Measurements from ENCODE around the gene DOK6. TPM values are rescaled to one million over a fixed set of nuclear protein-coding genes. Genes with fewer than 3 reads are reported as not detected.

The DOK6 gene
- total RNA-seq, 5 donors from 2014 or later (not counting 1 experiment from before 2014, with no cell fraction given) = 0.03 TPM; not detected in 4

DNA sequence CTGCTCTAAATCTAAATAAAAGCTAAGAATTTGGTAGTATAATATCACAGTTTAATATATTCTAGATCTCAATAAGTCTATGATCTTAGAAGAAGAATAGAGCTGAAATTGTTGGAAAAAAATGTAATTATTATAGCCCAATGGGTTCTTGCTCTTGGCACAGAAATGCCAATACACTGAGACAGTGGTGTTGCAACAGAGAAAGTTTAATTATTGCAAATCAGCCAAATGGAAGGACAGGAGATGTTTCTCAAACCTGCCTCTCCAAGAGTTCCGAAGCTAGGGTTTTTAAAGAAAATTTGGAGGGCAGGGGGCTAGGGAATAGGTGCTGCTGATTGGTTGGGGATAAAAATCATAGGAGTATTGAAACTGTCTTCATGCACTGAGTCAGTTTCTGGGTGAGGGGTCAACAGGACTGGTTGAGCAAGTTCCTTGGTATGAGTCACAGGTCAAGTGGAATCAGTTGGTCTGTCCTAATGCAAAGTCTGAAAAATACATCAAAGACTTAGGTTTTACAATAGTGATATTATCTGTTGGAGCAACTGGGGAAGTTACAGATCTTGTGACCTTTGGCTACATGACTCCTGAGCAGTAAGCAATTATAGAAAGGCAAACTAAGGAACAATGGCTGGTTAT lies 318.3 kb downstream of the DOK6 start:
- WGBS (ENCODE audit: insufficient coverage) = 100% methylated on average over 1 of the region's 1 CpG
- no peak for DNase-seq
- no peaks in the 10 kb centered on the region for H3K36me3 ChIP-seq (ENCODE audit: control insufficient read depth in 2 of 2, extremely low read depth in 1 of 2, insufficient read depth in 1 of 2, low read length in 1 of 2)
- no peak overlapping the region for H3K4me3 Mint-ChIP-seq
- H3K9me3 ChIP-seq = peaks cover 7% of the 10 kb centered on the region
- CTCF ChIA-PET = interaction anchor here in 1 of 2 donors (0.5 kb wide), 1 partner anchor 374 kb away, joined by 3 read pairs; no protein-coding TSS in a partner anchor
- peaks cover 8% of the 10 kb centered on the region for H3K36me3 Mint-ChIP-seq
- H3K27me3 Mint-ChIP-seq = no peaks in the 10 kb centered on the region
- POLR2A ChIA-PET = no interaction called here
- H3K4me1 Mint-ChIP-seq = peaks cover 0 to 4% (median 3%) of the 10 kb centered on the region in 3 donors
- H3K9me3 Mint-ChIP-seq = peaks cover 8 to 18% (median 17%) of the 10 kb centered on the region in 3 donors
- H3K4me3 ChIP-seq (ENCODE audit: control insufficient read depth in 1 of 2, extremely low read depth in 1 of 2, low read length in 1 of 2) = no peak overlapping the region
- H3K4me1 ChIP-seq (ENCODE audit: control insufficient read depth in 1 of 2, extremely low read depth in 1 of 2, insufficient read depth in 2 of 2, low read length in 2 of 2) = no peaks in the 10 kb centered on the region
- H3K27ac ChIP-seq (ENCODE audit: low read length) = no peak overlapping the region
- H3K27ac Mint-ChIP-seq = no peak overlapping the region
- H3K27me3 ChIP-seq (replicated peaks in 1 of 2; ENCODE audit: control insufficient read depth in 2 of 2, extremely low read depth in 1 of 2, insufficient read depth in 2 of 2, low read length in 1 of 2) = no peaks in the 10 kb centered on the region
- no peak for ATAC-seq (replicated peaks in 1 of 4)

- Mint-ChIP-seq H3K4me1 (peaks cover 0 to 4% (median 3%) of the 10 kb centered on the region in 3 donors), H3K27ac (no peak overlapping the region), H3K27me3 (no peaks in the 10 kb centered on the region), H3K36me3 (peaks cover 10% of the 10 kb centered on the region), H3K9me3 (peaks cover 8 to 18% (median 17%) of the 10 kb centered on the region in 3 donors), H3K4me3 (no peak overlapping the region)
- no peak overlapping the region for H3K27ac ChIP-seq (ENCODE audit: low read length)
- no peaks in the 10 kb centered on the region for H3K36me3 ChIP-seq (ENCODE audit: control insufficient read depth in 2 of 2, extremely low read depth in 1 of 2, insufficient read depth in 1 of 2, low read length in 1 of 2)
- POLR2A ChIA-PET = no interaction called here
- H3K4me1 ChIP-seq (ENCODE audit: control insufficient read depth in 1 of 2, extremely low read depth in 1 of 2, insufficient read depth in 2 of 2, low read length in 2 of 2) = no peaks in the 10 kb centered on the region
- H3K9me3 ChIP-seq = peaks cover 7% of the 10 kb centered on the region
- no peaks in the 10 kb centered on the region for H3K27me3 ChIP-seq (replicated peaks in 1 of 2; ENCODE audit: control insufficient read depth in 2 of 2, extremely low read depth in 1 of 2, insufficient read depth in 2 of 2, low read length in 1 of 2)
- no peak overlapping the region for H3K4me3 ChIP-seq (ENCODE audit: control insufficient read depth in 1 of 2, extremely low read depth in 1 of 2, low read length in 1 of 2)
- WGBS (ENCODE audit: insufficient coverage) = no CpG with 5 or more reads among the region's 4 CpGs
- CTCF ChIA-PET = no interaction called here
- ATAC-seq (replicated peaks in 1 of 4) (no peak), DNase-seq (no peak)
These were observed 319.7 kb downstream of the DOK6 start for GRCh38 chr18:69720422-69720821.

DNA sequence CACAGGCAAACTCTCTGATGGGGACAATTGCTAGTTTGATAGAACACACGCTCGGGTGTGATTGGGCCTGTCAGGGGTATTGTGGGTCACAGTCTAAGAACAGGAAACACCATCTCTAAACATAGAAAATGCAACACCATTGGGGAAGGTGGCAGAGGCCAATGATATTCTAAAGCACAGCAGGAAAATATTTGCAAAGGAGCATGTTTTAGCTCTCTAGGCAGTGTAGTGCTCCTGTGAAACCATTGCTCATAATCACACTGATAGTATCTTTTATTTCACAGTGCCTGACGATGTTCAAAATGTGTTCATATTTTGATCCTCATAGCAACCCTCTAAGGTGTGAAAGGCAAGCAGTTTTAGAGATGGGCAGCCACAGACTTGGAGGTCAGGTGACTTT lies 322.7 kb downstream of the DOK6 start:
- Histone ChIP-seq H3K27ac (ENCODE audit: low read length) (no peak overlapping the region), H3K4me3 (ENCODE audit: control insufficient read depth in 1 of 2, extremely low read depth in 1 of 2, low read length in 1 of 2) (no peak overlapping the region), H3K9me3 (peaks cover 3% of the 10 kb centered on the region), H3K4me1 (ENCODE audit: control insufficient read depth in 1 of 2, extremely low read depth in 1 of 2, insufficient read depth in 2 of 2, low read length in 2 of 2) (no peaks in the 10 kb centered on the region), H3K36me3 (ENCODE audit: control insufficient read depth in 2 of 2, extremely low read depth in 1 of 2, insufficient read depth in 1 of 2, low read length in 1 of 2) (no peaks in the 10 kb centered on the region), H3K27me3 (replicated peaks in 1 of 2; ENCODE audit: control insufficient read depth in 2 of 2, extremely low read depth in 1 of 2, insufficient read depth in 2 of 2, low read length in 1 of 2) (no peaks in the 10 kb centered on the region)
- H3K27me3 Mint-ChIP-seq = no peaks in the 10 kb centered on the region
- no peak for DNase-seq
- peaks cover 0 to 13% (median 9%) of the 10 kb centered on the region in 3 donors for H3K9me3 Mint-ChIP-seq
- H3K27ac Mint-ChIP-seq = no peak overlapping the region
- ATAC-seq (replicated peaks in 1 of 4) = no peak
- ChIA-PET CTCF (no interaction called here), POLR2A (no interaction called here)
- peaks cover 29% of the 10 kb centered on the region for H3K36me3 Mint-ChIP-seq
- peaks cover 0 to 4% (median 3%) of the 10 kb centered on the region in 3 donors for H3K4me1 Mint-ChIP-seq
- no peak overlapping the region for H3K4me3 Mint-ChIP-seq
- WGBS (ENCODE audit: insufficient coverage) = no CpG with 5 or more reads among the region's 3 CpGs

GRCh38 chr18:69725009-69725408 lies 324.3 kb downstream of the DOK6 start:
- WGBS (ENCODE audit: insufficient coverage) = 100% methylated on average over 6 of the region's 8 CpGs
- Histone ChIP-seq H3K9me3 (no peaks in the 10 kb centered on the region), H3K4me1 (ENCODE audit: control insufficient read depth in 1 of 2, extremely low read depth in 1 of 2, insufficient read depth in 2 of 2, low read length in 2 of 2) (no peaks in the 10 kb centered on the region), H3K27ac (ENCODE audit: low read length) (no peak overlapping the region), H3K36me3 (ENCODE audit: control insufficient read depth in 2 of 2, extremely low read depth in 1 of 2, insufficient read depth in 1 of 2, low read length in 1 of 2) (no peaks in the 10 kb centered on the region), H3K27me3 (replicated peaks in 1 of 2; ENCODE audit: control insufficient read depth in 2 of 2, extremely low read depth in 1 of 2, insufficient read depth in 2 of 2, low read length in 1 of 2) (no peaks in the 10 kb centered on the region), H3K4me3 (ENCODE audit: control insufficient read depth in 1 of 2, extremely low read depth in 1 of 2, low read length in 1 of 2) (no peak overlapping the region)
- no peak for ATAC-seq (replicated peaks in 1 of 4)
- H3K4me3 Mint-ChIP-seq = no peak overlapping the region
- H3K36me3 Mint-ChIP-seq = peaks cover 28% of the 10 kb centered on the region
- ChIA-PET POLR2A (no interaction called here), CTCF (no interaction called here)
- H3K27ac Mint-ChIP-seq = no peak overlapping the region
- peaks cover 0 to 4% (median 3%) of the 10 kb centered on the region in 3 donors for H3K4me1 Mint-ChIP-seq
- peaks cover 0 to 3% (median 0%) of the 10 kb centered on the region in 3 donors for H3K9me3 Mint-ChIP-seq
- no peaks in the 10 kb centered on the region for H3K27me3 Mint-ChIP-seq
- DNase-seq = no peak

DNA sequence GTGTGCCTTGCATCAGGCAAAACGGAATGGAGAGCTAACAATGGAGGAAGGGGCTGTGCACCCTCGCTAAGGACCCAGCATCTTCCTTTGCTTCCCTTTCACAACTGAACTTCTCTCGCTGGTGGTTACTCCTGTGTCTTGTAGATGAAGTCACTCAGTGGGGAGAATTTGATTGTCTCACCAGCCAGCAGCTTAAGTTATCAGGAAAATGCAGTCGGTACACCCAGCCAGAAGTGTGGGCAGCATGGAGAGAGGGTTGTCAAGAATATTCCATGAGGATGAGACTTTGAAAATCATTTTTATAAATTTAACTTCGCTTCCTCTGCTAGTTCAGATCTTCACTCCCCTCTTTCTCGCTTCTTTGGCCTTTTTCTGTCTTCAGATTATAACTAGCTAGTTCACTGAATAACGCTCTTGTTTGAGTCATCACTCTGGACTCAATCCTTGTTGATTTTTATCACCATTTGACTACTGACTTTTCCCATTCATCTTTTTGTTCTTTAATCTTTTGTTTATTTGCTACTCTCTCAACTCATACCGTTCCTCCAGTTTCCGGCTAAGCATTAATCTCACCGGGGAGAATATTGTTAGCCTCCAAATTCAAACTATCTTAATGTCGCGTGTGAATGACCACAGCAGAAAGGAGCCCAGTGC lies 325.3 kb downstream of the DOK6 start:
- ATAC-seq (replicated peaks in 1 of 4) = no peak
- CTCF ChIA-PET = interaction anchor here in 1 of 2 donors (0.6 kb wide), 1 partner anchor 1045 kb away, joined by 3 read pairs; no protein-coding TSS in a partner anchor
- Histone ChIP-seq H3K36me3 (ENCODE audit: control insufficient read depth in 2 of 2, extremely low read depth in 1 of 2, insufficient read depth in 1 of 2, low read length in 1 of 2) (no peaks in the 10 kb centered on the region), H3K4me1 (ENCODE audit: control insufficient read depth in 1 of 2, extremely low read depth in 1 of 2, insufficient read depth in 2 of 2, low read length in 2 of 2) (no peaks in the 10 kb centered on the region), H3K9me3 (no peaks in the 10 kb centered on the region), H3K4me3 (ENCODE audit: control insufficient read depth in 1 of 2, extremely low read depth in 1 of 2, low read length in 1 of 2) (no peak overlapping the region), H3K27ac (ENCODE audit: low read length) (no peak overlapping the region), H3K27me3 (replicated peaks in 1 of 2; ENCODE audit: control insufficient read depth in 2 of 2, extremely low read depth in 1 of 2, insufficient read depth in 2 of 2, low read length in 1 of 2) (no peaks in the 10 kb centered on the region)
- no peak overlapping the region for H3K4me3 Mint-ChIP-seq
- peaks cover 27% of the 10 kb centered on the region for H3K36me3 Mint-ChIP-seq
- H3K27ac Mint-ChIP-seq = no peak overlapping the region
- POLR2A ChIA-PET = interaction anchor here in 1 of 2 donors (0.6 kb wide), 1 partner anchor 1157 kb away, joined by 3 read pairs; no protein-coding TSS in a partner anchor
- no peaks in the 10 kb centered on the region for H3K27me3 Mint-ChIP-seq
- WGBS (ENCODE audit: insufficient coverage) = 93% methylated on average over 9 of the region's 12 CpGs
- no peak for DNase-seq
- H3K9me3 Mint-ChIP-seq = peaks cover 0 to 2% (median 0%) of the 10 kb centered on the region in 3 donors
- H3K4me1 Mint-ChIP-seq = peaks cover 0 to 4% (median 3%) of the 10 kb centered on the region in 3 donors

DNA sequence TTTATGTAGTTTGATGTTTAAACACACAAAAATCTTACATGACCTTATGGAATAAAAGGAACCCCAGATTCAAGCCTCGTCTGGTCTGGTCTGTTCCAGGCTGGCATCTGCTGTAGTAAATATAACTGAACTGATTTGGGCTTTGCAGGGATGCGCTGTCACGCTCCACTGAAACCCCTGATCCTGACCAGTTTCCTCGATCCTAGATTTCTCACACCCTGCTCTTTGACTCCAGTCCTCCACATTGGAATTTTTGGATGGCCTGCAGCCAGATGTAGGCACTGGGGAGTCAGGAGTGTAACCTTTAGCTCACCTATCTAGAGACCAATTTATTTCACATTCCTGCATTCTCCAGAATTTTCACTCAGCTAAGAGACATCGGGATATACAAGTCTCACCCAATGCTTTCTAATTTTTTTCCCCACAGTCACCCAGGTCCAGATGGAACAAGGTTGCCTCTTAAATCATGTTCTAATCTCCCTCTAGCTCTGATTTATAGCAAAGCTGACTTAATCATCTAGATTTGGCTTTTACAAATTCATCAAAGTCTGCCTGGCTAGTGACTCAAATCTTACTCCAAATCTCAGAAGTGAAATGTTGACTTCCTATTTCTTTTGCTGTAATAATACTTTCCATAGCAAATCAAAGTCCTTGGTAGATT lies 327.4 kb downstream of the DOK6 start:
- H3K27me3 ChIP-seq (replicated peaks in 1 of 2; ENCODE audit: control insufficient read depth in 2 of 2, extremely low read depth in 1 of 2, insufficient read depth in 2 of 2, low read length in 1 of 2) = no peaks in the 10 kb centered on the region
- no peak overlapping the region for H3K27ac ChIP-seq (ENCODE audit: low read length)
- DNase-seq (no peak), ATAC-seq (replicated peaks in 1 of 4) (no peak)
- Mint-ChIP-seq H3K27ac (no peak overlapping the region), H3K36me3 (peaks cover 39% of the 10 kb centered on the region), H3K4me1 (peaks cover 0 to 4% (median 3%) of the 10 kb centered on the region in 3 donors), H3K27me3 (no peaks in the 10 kb centered on the region), H3K4me3 (no peak overlapping the region), H3K9me3 (no peaks in the 10 kb centered on the region)
- ChIA-PET CTCF (no interaction called here), POLR2A (no interaction called here)
- H3K36me3 ChIP-seq (ENCODE audit: control insufficient read depth in 2 of 2, extremely low read depth in 1 of 2, insufficient read depth in 1 of 2, low read length in 1 of 2) = no peaks in the 10 kb centered on the region
- H3K9me3 ChIP-seq = no peaks in the 10 kb centered on the region
- H3K4me3 ChIP-seq (ENCODE audit: control insufficient read depth in 1 of 2, extremely low read depth in 1 of 2, low read length in 1 of 2) = no peak overlapping the region
- no peaks in the 10 kb centered on the region for H3K4me1 ChIP-seq (ENCODE audit: control insufficient read depth in 1 of 2, extremely low read depth in 1 of 2, insufficient read depth in 2 of 2, low read length in 2 of 2)
- WGBS (ENCODE audit: insufficient coverage) = 96% methylated on average over 4 of the region's 5 CpGs

Data from T-cell (primary cell).